Memory B cell (primary cell): Measurements from ENCODE around the gene DAB2IP.

Experiments
- ATAC-seq: fragments of 150-1000 bp; cut with Tn5 transposase; 2 replicates; pipeline ENCODE4 v1.10.0; 2021; ENCODE audit warnings: low read depth, mild to moderate bottlenecking, moderate library complexity
- DNase-seq, 2 donors: peaks; one replicate each; pipeline ENCODE4 v3.0.0; 2022; ENCODE audit warnings: low spot score in 2 of 2
- H3K27ac Mint-ChIP-seq: one replicate; pipeline ENCODE4 v1.8.0; 2022; ENCODE audit warnings: mild to moderate bottlenecking, moderate library complexity, mixed read lengths
- H3K27me3 Mint-ChIP-seq: one replicate; pipeline ENCODE4 v1.8.0; 2022; ENCODE audit warnings: mixed read lengths
- H3K36me3 Mint-ChIP-seq: one replicate; pipeline ENCODE4 v1.8.0; 2022; ENCODE audit warnings: mild to moderate bottlenecking, mixed read lengths
- H3K4me1 Mint-ChIP-seq: one replicate; pipeline ENCODE4 v1.8.0; 2022; ENCODE audit warnings: mixed read lengths
- H3K4me3 Mint-ChIP-seq: one replicate; pipeline ENCODE4 v1.8.0; 2022; ENCODE audit warnings: mild to moderate bottlenecking, moderate library complexity, mixed read lengths
- H3K9me3 Mint-ChIP-seq: one replicate; pipeline ENCODE4 v1.8.0; 2022; ENCODE audit warnings: mixed read lengths

The DAB2IP gene

DNA sequence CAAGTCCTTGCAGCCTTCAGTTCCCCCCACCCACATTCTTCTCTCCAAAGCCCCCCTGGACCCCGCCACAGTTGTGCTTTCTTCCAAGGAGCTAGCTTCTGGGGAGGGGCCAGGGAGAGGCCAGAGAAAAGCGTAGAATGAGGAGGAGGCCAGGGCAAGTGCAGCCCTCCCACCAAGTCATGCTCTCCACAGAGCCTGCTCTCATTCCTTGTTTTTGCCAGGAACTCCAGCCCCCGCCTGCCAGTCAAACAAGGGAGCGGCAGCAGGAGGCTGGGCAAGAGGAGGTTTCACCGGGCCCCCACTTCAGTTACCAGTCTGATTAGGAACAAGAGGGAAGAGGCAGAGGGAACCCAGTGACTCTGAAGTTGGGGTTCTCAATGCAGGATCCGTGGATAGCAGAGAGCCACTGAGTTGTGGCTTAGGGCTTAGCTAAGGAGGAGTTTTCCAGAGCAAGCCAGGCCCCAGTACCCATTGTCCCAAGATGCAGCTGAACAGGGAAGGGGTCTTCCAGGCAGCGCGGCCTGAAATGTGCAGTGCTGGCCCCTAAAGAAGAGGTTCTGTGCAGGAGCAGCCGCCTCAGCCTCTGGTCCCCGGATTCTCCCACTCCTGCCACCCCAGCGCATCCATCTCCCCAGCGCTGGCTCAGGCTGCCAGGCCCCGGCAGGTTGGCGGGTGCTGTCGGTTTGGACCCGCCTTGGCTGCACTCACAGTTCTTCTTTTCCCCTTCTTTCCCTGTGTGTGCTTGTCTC is 120.6 kb downstream of the DAB2IP start:
- DNase-seq (no peak), ATAC-seq (no peak)
- Mint-ChIP-seq H3K27ac (no peak overlapping the region), H3K27me3 (peaks cover 9% of the 10 kb centered on the region), H3K4me1 (no peaks in the 10 kb centered on the region), H3K9me3 (no peaks in the 10 kb centered on the region), H3K36me3 (no peaks in the 10 kb centered on the region), H3K4me3 (no peak overlapping the region)

DNA sequence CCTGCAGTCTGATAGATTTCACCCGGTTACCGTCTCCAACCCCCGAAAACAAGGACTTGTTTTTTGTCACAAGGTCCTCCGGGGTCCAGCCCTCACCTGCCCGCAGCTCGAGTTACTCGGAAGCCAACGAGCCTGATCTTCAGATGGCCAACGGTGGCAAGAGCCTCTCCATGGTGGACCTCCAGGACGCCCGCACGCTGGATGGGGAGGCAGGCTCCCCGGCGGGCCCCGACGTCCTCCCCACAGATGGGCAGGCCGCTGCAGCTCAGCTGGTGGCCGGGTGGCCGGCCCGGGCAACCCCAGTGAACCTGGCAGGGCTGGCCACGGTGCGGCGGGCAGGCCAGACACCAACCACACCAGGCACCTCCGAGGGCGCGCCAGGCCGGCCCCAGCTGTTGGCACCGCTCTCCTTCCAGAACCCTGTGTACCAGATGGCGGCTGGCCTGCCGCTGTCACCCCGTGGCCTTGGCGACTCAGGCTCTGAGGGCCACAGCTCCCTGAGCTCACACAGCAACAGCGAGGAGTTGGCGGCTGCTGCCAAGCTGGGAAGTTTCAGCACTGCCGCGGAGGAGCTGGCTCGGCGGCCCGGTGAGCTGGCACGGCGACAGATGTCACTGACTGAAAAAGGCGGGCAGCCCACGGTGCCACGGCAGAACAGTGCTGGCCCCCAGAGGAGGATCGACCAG is 121.3 kb downstream of the DAB2IP start:
- Mint-ChIP-seq H3K27ac (no peak overlapping the region), H3K4me3 (no peak overlapping the region), H3K9me3 (peaks cover under 1% of the 10 kb centered on the region), H3K4me1 (no peaks in the 10 kb centered on the region), H3K27me3 (peaks cover 5% of the 10 kb centered on the region), H3K36me3 (no peaks in the 10 kb centered on the region)
- ATAC-seq (no peak), DNase-seq (no peak)

DNA sequence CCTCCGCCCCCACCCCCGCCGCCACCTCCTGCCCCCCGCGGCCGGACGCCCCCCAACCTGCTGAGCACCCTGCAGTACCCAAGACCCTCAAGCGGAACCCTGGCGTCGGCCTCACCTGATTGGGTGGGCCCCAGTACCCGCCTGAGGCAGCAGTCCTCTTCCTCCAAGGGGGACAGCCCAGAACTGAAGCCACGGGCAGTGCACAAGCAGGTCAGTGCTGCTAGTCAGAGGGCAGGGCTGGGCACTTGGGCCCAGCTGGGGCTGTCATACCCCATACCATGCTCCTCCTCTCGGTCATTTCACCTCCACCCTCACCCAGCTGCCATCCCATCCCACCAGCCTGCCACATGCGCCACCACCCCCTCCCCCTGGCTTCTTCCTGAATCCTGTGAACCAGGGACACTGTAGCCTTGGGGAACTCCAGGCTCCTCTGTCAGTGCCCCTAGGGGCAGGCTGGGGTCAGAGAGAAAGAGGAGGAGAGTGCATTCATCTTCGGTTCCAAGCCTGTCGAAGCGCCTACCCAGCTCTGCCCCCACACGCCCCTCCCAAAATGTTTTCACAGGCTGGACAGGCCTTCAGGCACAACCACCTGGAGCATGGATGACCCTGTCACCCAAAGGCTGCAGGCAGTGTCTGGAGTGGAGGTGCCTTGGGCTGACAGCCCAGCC is 122.0 kb downstream of the DAB2IP start:
- ATAC-seq (no peak), DNase-seq (no peak)
- Mint-ChIP-seq H3K9me3 (peaks cover 2% of the 10 kb centered on the region), H3K36me3 (peaks cover 1% of the 10 kb centered on the region), H3K27ac (no peak overlapping the region), H3K27me3 (peaks cover 5% of the 10 kb centered on the region), H3K4me1 (no peaks in the 10 kb centered on the region), H3K4me3 (no peak overlapping the region)

DNA sequence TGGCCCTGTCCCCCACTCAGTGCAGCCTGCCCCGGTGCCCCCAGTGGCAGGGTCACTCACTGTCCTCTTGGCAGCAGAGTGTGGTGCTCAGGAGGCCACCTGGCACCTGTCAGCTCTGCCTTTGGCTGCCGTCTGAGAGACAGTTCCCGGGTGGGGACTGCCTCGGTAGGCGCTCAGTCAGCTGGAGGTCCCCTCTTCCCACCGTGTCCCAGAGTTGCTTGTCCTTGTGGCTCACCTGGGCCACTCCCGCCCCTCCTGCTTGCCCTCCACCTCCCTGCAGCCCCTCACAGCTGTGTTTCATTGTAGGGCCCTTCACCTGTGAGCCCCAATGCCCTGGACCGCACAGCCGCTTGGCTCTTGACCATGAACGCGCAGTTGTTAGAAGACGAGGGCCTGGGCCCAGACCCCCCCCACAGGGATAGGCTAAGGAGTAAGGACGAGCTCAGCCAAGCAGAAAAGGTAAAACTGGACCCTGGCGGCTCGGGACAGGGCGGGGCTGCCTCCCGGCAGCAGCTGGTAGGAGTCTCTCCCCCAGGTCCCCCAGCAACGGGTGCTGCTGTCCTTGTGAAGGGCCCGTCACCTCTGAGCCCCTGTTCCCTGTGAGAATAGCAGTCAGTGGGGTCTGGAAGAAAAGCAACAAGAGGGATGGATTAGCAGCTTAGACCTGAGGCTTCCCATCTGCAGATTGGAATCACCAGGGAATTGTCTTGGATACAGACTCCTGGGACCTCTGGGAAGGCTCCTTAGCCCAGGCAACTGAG is 122.7 kb downstream of the DAB2IP start:
- no peak for DNase-seq
- Mint-ChIP-seq H3K27ac (no peak overlapping the region), H3K4me1 (no peaks in the 10 kb centered on the region), H3K4me3 (no peak overlapping the region), H3K27me3 (peaks cover 5% of the 10 kb centered on the region), H3K36me3 (peaks cover 4% of the 10 kb centered on the region), H3K9me3 (peaks cover 6% of the 10 kb centered on the region)
- no peak for ATAC-seq

DNA sequence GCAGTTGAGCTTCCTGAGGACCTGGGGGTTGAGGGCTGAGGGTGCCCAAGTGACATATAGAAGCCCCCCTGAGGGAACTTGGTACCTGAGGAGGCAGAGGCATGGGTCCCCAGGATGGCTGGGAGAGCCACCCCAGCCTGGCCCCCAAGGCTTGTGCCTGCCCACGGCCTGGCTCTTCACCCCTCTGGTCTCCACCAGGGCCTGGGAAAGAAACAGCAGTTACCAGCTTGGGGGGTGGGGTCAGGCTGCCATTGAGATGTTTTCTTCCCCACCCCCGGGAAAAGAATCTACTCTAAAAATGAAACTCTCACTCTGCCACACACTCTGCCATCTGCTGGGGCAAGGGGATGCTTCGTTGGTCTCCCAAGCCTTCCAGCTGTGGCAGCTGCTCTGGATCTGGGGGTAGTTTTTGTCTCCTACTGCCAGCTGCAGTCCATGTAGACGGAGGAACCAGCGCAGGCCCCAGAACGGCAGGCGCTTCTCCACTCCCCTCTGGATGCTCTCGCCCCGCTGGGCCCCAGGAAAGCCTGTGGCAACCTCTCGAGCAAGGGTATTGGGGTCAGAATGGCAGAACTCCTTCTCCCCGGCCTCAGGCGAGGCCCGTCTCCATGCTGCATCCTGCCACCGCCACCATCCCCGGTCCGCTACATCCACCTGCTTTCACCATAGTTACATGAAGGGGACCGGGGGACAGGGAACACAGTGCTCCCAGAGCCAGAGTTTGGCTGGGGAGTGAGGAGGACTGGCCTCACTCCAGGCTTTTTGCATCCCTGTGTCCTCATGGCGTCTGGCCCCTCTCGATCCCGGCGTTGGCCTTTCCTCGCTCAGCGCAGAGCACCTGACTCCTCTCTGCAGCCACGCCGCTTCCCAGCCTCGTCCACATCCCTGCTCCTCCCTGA is 123.5 kb downstream of the DAB2IP start:
- Mint-ChIP-seq H3K36me3 (peaks cover 4% of the 10 kb centered on the region), H3K27me3 (peaks cover 7% of the 10 kb centered on the region), H3K4me3 (no peak overlapping the region), H3K9me3 (peaks cover 6% of the 10 kb centered on the region), H3K27ac (no peak overlapping the region), H3K4me1 (peaks cover 3% of the 10 kb centered on the region)
- DNase-seq (no peak), ATAC-seq (no peak)

DNA sequence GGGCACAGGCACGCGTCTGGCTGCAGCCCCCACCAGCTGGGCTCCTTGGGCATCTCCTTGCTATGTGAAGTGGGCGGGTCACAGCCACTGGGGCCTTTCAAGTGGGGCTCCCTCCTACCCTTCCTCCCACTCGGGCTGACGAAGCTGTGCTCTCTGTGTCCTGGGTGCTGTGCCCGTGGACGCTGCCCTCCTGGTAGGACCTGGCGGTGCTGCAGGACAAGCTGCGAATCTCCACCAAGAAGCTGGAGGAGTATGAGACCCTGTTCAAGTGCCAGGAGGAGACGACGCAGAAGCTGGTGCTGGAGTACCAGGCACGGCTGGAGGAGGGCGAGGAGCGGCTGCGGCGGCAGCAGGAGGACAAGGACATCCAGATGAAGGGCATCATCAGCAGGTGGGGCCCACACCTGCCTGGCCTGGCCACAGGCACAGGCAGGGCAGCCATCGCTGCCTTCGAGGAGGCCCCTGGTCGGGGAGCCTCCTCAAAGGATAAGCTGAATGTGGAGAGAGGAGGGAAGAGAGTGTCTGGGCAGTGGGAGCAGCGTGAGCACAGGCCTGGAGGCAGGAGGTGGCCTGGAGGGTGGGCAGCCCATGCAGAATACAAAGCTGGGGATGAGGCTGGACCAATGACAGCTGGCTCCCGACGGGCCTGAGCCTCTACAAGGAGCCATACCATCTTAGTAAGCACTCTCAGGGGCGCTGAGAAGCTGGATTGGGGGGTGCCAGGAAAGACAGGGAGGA is 124.7 kb downstream of the DAB2IP start:
- no peak for DNase-seq
- H3K27ac Mint-ChIP-seq: no peak overlapping the region
- H3K9me3 Mint-ChIP-seq: peaks cover 6% of the 10 kb centered on the region
- H3K4me3 Mint-ChIP-seq: no peak overlapping the region
- peaks cover 4% of the 10 kb centered on the region for H3K36me3 Mint-ChIP-seq
- ATAC-seq: no peak
- H3K4me1 Mint-ChIP-seq: peaks cover 5% of the 10 kb centered on the region
- peaks cover 13% of the 10 kb centered on the region for H3K27me3 Mint-ChIP-seq

DNA sequence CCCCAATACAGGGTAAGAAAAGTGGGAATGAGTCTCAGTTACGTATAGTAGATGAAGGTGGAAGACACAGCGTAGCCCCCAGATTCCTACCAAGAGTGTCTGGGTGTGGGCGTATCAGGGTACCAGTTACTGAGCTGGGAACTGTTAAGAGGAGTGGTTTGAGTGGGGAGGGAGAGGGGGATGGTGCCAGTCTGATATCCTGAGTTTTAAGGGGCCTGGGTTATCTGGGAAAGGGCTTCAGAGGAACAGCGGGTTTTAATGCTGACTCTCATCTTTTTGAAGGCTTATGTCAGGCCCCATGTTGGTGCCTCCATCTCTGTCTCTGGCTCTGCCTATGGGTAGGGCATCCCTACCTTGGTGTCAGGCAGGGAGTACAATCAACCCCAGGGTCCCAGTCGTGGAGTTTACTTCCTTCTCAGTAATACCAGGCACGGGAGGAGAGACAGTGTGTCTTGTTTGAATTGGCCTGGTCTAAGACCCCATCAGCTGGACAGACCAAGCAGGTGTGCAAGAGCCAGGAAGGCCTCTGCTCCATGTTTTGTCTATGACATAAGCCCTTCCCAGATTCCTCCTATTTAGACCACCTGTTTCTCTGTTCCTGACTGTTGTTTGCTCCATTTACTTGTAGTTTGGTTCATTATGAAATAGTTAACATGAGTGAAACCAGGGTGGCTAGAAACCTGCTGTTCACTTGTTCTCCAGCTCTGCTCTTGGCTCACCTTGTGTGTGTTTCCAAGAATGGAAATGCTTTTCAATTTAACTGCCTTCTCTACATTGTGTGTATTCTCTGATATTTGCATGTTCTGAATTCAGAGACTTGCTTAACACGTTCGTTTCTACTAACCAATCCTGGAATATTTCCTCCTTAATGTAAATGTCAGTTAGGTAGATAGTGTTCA is 125.6 kb downstream of the DAB2IP start:
- Mint-ChIP-seq H3K4me1 (peaks cover 5% of the 10 kb centered on the region), H3K9me3 (peaks cover 6% of the 10 kb centered on the region)

DNA sequence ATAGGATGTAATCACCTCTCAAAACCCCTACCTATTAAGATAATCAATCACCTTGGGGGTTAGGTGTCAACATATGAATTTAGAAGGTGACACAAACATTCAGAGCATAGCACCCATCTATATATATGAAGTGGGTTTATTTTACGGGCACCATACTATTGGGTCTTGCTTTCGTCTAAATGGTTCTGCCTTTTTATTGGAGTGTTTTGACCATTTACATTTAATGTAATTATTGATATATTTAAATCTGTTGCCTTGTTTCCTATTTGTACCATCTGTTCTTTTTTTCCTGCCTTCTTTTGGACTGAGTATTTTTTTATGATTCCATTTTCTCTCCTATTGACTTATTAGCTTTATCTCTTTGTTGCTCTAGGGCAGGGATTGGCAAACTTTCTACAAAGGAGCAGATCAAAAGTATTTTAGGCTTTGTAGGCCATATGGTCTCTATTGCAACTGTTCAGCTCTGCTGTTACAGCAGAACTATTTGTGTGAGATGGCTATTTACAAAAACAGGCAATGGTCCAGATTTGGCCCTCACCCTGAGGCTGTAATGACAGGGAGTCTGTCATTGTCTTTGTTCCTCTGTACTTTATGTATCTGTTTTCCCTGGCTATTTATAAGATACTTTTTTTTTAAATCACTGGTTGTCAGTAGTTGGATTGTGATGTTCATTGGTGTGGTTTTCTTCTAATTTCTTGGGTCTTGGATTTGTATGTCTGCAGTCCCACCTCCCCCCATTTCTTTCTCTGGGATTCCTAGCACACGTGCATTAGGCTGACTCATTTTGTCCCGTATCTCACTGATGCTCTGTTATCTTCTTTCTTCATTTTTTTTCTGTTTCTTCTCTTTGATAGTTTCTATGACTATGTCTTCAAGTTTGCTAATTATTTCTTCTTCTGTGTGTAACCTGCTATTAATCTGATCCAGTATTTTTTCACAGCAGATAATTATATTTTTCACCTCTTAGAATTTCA is 127.1 kb downstream of the DAB2IP start:
- DNase-seq: no peak
- no peak overlapping the region for H3K4me3 Mint-ChIP-seq
- peaks cover 6% of the 10 kb centered on the region for H3K36me3 Mint-ChIP-seq

More for the DNA sequence above, 125.6 kb downstream of the DAB2IP start:
- peaks cover 4% of the 10 kb centered on the region for H3K36me3 Mint-ChIP-seq
- H3K27ac Mint-ChIP-seq: no peak overlapping the region
- no peak overlapping the region for H3K4me3 Mint-ChIP-seq
- ATAC-seq (no peak), DNase-seq (no peak)
- H3K27me3 Mint-ChIP-seq: peaks cover 15% of the 10 kb centered on the region

DNA sequence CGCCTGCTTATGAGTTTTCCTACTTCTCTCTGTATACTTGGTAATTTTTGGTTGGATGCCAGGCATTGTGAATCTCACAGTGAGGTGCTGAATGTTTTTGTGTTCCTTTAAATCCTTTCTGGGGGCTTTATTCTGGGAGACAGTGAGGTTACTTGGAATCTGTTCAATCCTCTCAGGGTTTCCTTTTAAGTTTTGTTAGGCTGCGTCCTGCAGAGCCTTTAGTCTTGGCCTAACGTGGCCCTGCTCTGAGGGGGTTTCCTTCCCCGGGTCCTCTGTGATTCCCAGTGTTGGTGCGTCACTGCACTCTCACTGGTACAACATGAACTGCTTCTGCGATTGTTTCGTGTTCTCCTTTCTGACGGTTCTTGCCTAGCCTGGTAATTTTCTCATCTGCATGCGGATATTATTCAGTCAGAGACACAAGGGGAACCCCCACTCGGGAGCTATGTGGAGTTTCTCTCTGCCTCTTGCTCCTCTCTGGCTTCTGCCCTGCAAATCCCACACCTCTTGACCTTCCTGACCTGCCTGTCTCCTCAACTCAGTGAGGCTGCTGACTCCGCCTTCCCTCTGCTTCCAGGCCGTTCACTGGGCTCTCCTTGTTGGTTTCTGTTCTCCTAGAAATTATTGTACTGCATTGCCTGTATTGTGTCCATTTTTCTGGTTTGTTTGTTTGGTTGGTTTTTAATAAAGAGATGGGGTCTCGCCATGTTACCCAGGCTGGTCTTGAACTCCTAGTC is 128.1 kb downstream of the DAB2IP start:
- ATAC-seq (peak; percentile 65), DNase-seq (no peak)
- Mint-ChIP-seq H3K9me3 (peaks cover 6% of the 10 kb centered on the region), H3K36me3 (peaks cover 6% of the 10 kb centered on the region), H3K4me3 (no peak overlapping the region), H3K27ac (no peak overlapping the region), H3K4me1 (peaks cover 8% of the 10 kb centered on the region), H3K27me3 (peaks cover 15% of the 10 kb centered on the region)

More for the DNA sequence above, 127.1 kb downstream of the DAB2IP start:
- ATAC-seq: no peak
- H3K27me3 Mint-ChIP-seq: peaks cover 17% of the 10 kb centered on the region
- H3K27ac Mint-ChIP-seq: no peak overlapping the region
- peaks cover 5% of the 10 kb centered on the region for H3K4me1 Mint-ChIP-seq
- peaks cover 6% of the 10 kb centered on the region for H3K9me3 Mint-ChIP-seq

DNA sequence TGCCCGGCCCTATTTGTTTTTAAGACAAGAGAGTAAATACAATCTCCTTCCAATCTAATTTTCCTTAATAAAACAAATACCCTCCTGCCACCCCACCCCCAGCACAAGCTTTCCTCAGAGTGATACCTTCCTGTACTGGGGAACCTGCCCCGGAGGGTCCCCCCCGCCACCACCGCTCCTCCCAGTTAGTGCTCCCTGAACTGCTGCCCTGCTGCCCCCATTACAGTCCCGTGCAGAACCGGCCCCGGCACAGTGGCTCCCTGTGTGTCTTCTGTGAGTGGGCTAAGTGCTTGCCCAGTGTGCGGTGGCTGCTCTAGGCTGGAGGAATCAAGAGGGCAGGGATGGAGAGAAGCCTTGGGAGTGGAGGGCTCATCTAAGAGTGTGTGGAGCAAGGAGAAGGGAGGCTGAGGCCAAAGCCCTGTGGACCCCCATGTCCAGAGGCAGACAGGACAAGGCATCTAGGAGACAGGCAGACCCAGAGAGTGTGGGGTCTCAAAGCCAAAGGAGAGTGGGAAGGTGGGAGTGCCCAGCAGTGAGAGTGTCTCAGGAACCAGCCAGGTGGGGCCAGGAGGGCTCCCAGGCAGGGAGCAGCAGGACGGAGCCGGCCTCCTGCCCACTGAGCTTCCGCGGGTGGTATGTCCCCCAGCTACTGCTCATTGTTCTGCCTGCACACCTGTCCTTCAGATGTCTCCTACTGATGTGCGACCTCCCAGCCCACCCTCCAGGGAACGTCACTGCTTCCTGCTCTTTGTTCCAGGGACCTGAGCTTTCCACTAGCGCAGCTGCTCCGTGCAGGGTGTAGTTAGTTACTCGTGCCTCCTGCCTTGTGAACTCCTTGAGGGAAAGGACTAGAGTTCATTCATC is 129.0 kb downstream of the DAB2IP start:
- H3K27ac Mint-ChIP-seq: no peak overlapping the region

More for the DNA sequence above, 129.0 kb downstream of the DAB2IP start:
- H3K9me3 Mint-ChIP-seq: peaks cover 6% of the 10 kb centered on the region
- H3K4me3 Mint-ChIP-seq: no peak overlapping the region
- H3K4me1 Mint-ChIP-seq: peaks cover 8% of the 10 kb centered on the region
- H3K27me3 Mint-ChIP-seq: peaks cover 14% of the 10 kb centered on the region
- H3K36me3 Mint-ChIP-seq: peaks cover 6% of the 10 kb centered on the region
- DNase-seq: no peak
- no peak for ATAC-seq
